IPS-NIHi11 (cell line): ENCODE measurements around the gene SCNN1G.

ENCODE experiments used
- DNase-seq: peaks from one replicate; pipeline ENCODE4 v3.0.0; 2012; ENCODE audit warnings: mixed read lengths, low spot score

The SCNN1G gene

DNA sequence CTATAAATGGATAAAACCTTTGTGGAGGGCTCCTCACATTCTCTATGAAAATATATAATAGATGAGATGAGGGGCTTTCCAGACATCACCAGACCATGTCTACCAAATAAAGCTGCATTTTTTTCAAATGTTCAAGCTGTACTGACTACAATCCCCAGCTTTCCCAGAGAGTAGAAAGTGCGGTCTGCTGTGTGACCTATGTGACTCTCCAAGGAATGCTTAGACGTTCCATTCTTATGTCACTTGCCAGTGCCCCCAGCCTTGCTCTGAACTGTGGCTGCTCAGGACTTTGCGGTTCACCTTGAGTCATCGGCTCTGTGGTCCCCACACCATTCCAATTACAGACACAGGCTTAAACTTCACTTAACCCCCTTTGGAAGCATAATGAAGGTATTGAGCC lies 71.8 kb downstream of the SCNN1G start:
- no peak for DNase-seq

GRCh38 chr16:23255000-23255399 lies 72.5 kb downstream of the SCNN1G start:
- no peak for DNase-seq

- no peak for DNase-seq
These were observed 73.9 kb downstream of the SCNN1G start for GRCh38 chr16:23256440-23256839.

- no peak for DNase-seq
These were observed 75.1 kb downstream of the SCNN1G start for GRCh38 chr16:23257682-23258081.

- no peak for DNase-seq
These were observed 76.3 kb downstream of the SCNN1G start for GRCh38 chr16:23258919-23259237.
